ENCODE measurements around the gene SPATA17.
"Not testable (repeated sequence)": the region's sequence is repeated elsewhere in the genome, so short reads cannot be mapped to it uniquely, and the experiment has no call there.

Gene SPATA17

DNA sequence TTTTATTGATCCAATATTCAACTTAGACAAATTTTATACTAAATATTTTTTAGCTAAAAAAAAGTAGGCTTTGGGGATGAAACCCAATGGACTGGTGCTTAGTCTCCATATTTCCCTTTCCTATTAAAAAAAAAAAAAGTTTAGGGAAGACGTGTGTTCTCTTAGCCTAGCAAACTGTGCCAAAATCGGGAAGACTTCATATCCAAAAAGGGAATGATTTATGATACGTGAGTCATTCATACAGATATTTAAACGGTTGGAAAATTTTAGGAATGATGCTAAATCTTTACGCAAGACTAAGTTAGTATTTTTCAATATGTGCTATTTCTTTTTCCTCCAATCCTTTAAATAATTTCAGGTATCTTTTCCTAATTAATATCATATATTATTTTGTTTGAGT lies 50.7 kb downstream of the SPATA17 start:
- DNase-seq: no peak

DNA sequence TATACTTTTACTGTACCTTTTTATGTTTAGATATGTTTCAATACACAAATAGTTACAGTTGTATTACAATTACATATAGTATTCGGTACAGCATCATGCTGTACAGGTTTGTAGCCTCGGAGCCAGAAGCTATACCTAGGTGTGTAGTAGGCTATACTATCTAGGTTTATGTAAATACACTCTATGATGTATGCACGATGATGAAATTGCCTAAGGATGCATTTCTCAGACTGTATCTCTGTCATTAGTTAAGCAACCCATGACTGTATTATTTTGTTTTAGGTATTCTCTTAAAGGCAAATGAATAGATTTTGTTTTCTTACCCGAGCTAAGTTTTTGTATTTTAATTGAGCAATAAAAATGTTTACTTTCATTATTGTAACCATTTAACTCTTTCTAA lies 56.4 kb downstream of the SPATA17 start:
- DNase-seq: no peak

DNA sequence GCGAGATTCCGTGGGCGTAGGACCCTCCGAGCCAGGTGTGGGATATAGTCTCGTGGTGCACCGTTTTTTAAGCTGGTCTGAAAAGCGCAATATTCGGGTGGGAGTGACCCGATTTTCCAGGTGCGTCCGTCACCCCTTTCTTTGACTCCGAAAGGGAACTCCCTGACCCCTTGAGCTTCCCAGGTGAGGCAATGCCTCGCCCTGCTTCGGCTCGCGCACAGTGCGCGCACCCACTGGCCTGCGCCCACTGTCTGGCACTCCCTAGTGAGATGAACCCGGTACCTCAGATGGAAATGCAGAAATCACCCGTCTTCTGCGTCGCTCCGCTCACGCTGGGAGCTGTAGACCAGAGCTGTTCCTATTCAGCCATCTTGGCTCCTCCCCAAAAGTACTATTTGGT lies 65.0 kb downstream of the SPATA17 start:
- DNase-seq: not testable (repeated sequence)

DNA sequence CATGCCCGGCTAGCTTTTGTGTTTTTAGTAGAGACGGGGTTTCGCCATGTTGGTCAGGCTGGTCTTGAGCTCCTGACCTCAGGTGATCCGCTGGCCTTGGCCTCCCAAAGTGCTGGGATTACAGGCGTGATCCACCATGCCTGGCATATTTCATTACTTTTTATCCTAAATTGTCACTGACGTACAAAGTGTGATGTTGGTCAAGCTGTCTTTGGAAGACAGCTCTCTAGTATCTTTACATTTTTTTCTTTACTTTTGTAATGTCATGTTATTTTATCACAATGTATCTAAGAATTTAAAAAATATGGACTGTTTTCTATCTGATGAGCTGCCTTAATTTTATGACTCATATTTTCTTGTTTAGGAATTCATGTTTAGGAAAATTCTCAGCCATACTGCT lies 72.2 kb downstream of the SPATA17 start:
- DNase-seq: no peak

DNA sequence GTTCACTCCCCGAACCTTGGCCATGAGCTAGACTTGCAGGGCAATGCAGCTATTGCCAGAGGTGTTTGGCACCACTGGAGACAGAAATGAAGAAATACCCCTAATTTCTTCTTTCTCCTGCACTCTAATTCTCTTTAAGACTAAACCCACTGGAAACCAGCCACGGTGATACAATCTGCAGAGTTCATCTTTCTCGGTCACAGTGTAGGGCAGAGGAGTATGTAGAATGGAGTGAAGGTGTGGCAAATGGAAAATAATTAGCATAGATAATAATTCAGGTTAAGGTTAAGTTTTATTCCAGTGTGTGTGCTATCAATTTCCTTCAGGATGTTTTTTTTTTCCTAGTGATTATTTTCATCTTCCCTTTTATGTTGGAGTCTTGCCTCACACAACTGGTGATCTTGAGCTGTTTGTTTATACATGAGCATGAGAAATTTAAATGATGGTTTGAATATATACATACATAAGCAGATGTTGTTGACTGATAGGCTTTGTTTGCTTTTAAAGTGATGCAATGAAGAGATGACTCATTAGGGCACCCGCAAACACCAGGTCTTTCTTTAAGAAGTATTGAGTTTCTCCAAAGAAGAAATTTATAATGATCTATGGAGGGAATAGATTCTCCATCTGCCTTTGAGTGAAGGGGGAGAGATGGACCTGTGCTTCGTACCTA lies 81.9 kb downstream of the SPATA17 start:
- no peak for DNase-seq

DNA sequence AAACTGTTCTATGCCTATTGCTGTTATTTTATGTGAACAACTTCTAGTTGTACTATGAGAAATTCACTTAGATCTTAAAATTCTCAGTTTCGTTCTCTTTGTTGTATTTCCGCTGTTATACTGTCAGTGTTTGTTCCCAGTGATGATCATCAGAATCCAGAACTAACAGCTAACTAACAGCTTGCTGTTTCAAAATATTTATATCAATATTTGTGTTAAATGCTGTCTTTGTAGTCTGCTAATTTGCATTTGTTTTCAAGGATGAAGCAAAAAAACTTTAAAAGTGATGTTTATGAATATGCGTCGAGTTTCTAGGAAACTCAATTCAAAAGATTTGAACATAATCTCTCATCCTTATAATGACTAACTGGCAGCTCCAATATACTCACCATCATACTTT lies 84.5 kb downstream of the SPATA17 start:
- DNase-seq: no peak

DNA sequence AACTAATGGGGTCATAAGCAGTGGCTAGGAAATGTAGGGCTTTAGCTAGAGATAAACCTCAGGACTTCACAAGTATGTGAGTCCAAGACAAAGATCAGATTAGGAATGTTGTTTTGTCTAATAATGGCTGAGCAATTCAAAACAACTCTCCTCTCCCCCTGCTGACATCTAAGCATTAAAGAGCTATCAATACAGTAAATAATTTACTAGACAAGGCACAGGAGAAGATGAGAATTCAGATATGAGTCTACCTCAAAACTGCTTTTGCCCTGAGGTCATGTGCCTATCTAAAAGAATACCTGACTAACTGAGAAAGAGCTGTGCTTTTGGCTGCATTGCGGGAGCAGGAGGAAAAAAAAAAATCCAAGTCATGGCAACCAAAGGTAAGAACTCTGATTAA lies 86.8 kb downstream of the SPATA17 start:
- DNase-seq: no peak

DNA sequence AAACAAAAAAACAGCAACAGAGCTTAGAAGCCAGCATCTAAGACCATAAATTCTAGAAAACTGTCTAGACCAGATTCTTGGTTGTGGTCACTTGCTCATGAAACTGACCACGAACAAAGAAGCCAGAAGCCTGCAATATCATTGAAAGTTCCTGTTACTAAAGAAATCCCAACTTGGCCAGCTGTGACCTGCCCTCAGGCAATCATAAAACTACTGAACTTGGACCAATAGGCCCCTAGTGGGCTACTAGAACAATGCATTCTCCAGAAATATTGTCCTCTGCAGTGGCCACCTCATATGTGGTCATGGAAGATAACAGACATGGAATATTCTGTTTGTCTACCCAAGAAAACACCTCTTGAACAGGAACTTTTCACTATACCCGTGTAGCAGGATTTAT lies 87.7 kb downstream of the SPATA17 start:
- DNase-seq: no peak

DNA sequence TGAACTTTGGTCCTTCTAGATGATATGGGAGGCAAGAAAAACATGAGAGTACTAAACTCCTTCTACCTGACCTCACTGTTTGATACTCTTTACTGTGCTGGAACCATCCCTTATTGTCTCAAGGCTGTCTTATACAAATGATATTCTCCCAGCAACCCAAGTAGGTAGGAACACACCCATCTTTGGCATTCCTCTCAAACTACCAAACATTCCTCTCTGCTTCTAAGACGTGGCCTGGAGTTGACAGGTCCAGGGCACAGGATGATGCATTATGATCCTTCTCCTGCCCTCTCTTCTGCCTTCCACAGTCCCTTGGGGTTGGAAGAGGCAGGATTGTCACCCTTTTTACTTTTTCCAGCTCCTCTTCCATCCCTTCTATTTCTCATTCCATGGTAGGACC lies 90.5 kb downstream of the SPATA17 start:
- no peak for DNase-seq

DNA sequence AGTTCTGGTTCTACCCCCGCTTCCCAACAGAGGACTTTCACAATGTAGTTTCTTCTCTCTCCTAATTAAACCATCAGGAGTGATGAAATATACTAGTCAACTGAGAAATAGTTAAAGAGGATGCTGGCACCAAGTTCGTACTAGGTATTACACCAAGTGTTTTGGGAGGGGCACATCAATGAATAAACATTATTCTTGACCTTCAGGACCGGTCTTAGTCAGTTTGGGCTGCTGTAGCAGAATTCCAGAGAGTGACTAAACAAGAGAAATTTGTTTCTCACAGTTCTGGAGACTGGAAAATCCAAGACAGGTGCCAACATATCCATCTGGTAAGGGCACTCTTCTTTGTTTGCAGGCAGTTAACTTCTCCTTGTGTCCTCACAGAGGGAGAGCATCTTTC lies 103.8 kb downstream of the SPATA17 start:
- no peak for DNase-seq

DNA sequence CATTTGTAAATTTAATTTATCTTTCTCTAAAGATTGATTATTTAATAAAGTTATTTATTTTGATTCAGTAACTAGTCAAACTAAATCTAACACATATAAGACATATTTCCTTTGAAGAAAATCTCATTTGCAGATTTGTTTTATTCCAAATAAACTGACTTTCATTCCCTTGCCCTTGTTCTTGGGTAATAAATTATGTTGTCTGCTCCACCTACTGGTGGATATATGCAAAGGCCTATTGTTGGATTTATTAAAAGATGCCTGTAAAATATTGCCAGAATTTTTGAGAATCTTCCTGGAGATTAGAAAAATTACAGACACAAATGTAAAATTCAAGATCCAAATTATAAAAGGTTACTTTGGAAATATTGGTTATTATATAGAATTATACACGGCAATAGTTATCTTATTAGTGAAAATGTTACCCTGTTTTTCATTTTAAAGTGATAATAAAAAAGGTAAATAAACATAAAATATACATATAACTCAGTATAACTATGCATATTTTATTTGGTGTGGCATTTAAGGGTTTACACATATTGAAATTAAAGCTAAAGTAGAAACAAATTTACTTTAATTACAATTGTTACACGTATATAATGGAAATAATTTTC lies 116.1 kb downstream of the SPATA17 start:
- DNase-seq: no peak

DNA sequence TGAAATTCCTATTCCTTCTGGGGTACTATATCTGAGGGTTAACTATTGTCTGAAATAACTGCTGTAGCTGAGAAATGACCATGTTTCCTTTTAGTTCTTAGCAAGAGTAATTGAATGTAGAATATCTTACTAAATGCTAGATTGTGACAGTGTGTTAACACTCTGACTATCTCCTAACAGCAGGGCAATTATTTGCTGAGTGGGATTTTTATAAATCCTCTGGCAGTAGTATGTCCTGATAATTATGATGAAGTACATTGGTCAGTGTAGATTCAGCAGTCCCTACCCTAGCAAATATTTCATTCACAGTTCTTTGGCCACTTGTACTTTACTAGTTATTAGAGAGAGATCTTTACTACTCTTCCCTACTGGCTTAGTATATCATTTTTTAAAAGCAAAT lies 138.6 kb downstream of the SPATA17 start:
- no peak for DNase-seq

DNA sequence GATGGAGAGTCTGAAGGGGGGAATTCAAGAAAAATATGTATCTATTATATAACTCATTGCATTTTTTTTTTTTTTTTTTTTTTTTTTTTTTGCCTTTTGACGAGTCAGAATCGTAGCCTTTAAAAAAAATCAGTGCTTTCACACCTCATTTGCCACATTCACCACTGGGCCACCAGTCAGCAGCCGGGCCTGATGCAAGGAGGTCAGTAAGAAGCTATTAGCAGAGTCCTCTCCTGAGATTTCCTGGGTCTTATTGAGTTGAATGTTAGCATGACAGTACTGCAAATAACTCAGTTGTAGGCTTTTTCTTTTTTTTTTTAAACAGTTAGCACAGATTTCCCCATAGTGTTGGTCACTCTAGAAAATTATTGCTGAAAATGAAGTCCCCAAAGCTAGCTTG lies 139.8 kb downstream of the SPATA17 start:
- no peak for DNase-seq

DNA sequence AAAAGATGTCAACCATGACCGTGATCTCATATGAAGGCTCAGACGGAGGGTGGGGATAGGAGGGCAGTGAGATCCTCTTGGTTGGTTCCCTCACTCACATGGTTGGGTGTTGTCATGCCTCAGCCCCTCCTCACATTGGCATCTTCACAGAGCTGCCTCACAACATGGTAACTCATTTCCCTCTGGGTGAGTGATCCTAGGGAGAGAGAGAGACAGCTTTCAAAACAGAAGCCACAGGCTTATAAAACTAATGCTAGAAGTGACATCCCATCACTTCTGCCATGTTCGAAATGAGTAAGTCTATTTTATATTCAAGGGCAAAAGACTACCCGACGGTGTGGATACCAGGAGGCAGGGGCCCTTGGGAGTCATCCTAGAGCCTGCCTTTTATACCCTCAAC lies 145.5 kb downstream of the SPATA17 start:
- DNase-seq: no peak

DNA sequence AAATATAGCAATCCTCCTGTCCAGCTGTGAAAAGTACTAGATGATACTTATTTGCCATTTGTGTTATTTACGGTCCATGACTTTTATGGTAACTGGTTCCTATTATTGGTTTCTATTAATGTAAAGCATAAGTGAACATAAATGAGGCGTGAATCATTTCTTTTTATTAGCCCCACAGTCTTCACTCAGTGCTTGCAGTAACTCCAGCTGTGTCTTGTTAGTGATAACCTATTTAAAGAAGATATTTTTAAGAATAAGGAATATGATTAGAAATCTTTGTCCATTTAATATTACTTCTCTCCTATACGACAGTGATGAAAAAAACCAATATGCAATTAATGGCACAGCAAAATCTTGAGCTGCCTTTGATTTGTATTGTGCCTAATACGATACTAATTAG lies 149.9 kb downstream of the SPATA17 start:
- peak; percentile 7 for DNase-seq

DNA sequence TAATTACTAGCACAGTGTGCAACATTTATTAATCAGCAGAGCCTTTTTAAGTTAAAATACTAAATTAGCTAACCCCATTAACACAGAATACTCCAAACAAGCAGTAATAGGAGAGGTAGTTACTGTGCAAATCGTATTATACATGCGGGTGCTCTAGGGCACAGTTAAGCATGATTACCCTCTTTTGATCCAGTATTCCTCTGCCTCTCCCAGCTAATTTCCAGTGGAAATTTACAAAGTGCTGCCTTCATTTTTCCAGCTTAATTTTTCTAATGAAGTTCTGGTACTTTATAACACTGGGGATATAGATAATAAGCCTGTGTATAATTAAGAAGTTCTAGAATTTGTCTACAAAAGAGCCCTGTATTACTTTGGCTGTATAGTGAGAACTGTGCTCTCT lies 159.9 kb downstream of the SPATA17 start:
- DNase-seq: no peak

DNA sequence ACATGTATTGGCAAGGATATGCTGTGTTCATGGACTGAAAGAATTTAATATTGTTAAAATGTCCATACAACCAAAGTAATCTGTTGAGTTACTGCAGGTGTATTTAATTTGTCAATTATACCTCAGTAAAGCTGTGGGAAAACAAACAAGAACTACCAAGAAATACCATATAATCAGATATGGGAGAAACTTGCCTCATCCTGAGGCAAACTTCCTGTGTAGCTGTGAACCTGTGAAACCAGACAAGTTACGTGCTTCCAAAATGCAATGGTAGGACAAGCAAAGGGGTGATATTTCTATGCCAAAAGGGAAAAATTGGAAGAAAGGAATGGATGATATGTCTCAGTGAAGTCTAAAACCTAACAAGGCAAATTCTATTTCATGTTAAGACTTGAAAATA lies 174.6 kb downstream of the SPATA17 start:
- no peak for DNase-seq

DNA sequence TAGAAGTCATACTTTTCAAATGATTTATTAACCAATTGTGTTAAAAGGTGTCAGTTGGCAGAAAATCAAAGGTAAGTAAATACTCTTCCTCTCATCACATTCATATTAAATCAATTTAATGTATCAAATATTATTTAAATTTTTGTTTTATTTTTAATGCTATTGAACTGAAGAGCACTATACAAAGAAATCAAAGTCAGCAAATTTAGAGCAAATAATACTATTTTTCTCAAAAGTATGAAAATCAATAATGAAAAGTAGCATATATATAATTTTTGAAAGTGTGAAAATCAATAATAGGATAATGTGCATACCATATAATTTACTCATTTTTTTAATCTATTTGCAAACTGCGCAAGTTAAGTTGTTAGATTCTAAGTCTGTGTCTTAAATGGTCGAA lies 181.0 kb downstream of the SPATA17 start:
- DNase-seq: no peak

DNA sequence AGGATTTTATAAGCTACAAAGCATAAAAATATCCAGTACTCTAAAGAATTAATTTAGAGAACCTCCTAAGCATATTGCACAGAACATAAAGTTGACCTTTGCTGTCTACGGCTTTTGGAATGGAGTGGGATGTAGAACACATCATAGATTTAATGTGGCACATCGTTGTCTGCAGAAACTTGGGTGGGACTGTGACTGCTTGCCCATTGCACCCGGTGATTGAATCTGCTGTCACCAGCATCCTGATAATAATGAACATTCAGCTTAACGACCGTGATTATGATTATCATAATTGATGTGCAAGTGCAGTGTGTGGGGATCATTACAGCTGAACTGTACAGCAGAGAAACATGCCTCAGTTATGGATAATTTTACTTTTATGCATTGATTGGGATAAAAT lies 181.9 kb downstream of the SPATA17 start:
- DNase-seq: no peak

DNA sequence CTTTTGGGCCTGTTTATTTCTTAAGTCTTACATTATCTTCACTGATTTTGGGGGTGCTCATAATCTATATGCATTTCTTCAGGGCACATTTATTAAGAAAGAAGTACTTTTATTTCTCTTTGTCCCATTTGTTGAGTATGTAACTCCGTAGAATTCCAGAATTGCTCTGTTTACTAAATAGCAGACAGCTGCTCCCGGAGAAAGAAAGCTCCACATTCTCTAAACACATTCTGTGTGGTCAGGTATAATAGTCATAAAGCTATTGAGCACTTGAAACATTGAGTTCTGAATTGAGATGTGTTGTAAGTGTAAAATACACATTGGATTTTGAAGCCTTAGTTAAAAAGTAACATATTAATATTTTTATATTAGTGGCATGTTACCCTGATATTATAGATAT lies 206.5 kb downstream of the SPATA17 start:
- no peak for DNase-seq

DNA sequence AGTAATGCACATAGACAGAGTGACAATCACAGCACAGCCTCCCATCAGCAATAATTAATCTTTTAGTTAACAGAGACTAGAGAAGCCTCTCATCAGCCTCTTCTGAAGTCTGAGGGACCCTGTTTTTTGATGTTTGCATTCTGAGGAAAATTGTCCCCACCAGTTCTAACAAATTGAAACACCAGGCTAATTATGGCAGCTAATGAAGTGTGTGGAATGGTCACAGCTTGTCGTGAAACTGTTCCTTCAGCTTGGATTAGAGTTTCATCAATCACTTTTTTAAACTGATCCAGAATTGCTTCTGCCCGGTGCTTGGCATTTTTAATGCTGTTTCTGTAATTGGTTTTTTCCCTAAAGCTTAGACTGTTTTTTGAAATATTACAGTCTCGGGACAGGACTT lies 208.0 kb downstream of the SPATA17 start:
- no peak for DNase-seq

DNA sequence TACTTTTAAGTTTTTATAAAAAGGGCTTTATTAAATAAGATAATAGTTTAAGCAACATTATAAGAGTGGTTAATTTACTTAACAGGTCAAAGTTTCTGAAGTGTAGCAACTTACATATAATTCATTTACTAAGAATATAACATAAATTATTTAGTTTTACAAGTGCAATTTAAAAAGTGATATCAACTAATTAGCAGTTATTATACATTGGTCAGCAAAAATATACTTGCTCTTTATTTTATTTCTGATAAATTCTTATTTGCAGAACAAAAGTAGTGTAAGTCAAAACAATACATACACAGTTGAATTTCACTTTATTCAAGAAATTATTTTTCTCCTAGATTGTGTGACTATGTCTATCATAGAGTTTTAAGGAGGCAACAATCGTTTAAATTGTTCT lies 215.6 kb downstream of the SPATA17 start:
- no peak for DNase-seq

DNA sequence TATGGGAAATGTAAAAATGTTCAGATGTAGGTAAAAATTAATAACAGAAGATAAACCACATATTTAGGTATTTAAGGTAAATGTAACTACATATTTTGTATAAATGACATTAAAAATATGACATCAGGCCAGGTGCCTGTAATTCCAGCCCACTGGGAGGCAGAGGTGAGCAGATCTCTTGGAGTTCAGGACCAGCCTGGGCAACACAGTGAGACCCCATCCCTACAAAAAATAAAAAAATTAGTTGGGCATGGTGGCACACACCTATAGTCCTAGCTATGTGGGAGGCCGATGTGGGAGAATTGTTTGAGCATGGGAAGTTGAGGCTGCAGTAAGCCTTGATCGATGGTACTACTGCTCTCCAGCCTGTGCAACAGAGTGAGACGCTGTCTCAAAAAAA lies 216.5 kb downstream of the SPATA17 start:
- no peak for DNase-seq

DNA sequence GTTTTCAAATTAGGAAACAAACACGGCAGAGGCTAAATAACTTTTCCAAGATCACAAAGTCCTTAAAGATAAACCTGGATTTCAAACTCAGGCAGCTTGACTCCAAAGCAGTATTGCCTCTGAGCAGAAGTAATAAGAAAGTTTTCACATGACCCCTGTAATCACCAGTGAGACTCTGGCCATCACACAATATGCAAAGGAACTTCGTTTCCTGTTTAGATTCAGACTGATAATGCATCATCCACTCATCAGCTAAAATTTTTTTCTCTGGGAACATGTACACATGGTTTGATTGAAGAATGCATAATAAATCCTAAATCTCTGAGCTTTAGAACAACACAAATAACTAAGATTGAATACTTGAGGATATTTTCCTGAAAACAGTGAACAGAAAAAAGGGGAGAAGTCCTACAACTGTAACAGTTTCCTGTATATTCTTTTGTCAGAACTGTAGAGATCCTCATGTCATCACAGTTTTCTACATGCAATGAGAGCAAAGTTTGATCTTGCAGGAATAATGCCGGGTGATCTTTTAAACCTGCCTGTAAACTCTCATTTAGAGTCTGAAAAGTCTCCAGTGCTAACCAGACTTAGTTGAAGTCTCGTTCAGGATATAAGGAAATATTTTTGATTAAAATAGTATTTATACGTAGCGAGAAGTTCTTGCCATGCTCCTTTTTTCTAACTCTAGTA lies 225.3 kb downstream of the SPATA17 start:
- DNase-seq: no peak

DNA sequence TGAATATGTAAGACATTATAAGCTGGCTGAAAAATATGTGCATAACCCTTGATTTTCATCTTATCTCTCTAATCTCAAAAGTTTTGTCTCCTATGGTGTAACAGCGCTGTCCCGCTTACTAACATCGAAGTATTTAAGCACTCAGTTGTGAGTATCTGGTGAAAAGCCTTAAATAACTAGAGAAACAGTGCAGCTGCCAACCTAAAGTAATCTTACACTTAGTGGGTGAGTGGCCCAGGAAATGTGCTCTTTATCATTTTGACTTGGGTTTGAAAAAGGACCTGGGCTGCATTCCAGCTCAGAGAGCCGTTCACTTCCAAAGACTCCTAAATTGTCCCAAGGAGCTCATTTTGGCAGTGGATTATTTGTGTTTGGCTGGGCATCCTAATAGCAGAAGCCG lies 225.9 kb downstream of the SPATA17 start:
- DNase-seq: no peak
